H1 (cell line): ENCODE data around the gene UBE3B. TPM values are rescaled to one million over a fixed set of nuclear protein-coding genes. Genes with fewer than 3 reads are reported as not detected.

ENCODE experiments used
- CTCF ChIA-PET: fragments of 300-600 bp; sonication (Branson Sonifier 250); formaldehyde crosslinking; loops from one replicate; lab custom pipeline; 2021; ENCODE audit not compliant: partially characterized antibody; lab: Charles Lee
- POLR2A ChIA-PET: fragments of 300-600 bp; sonication (Branson Sonifier 250); formaldehyde crosslinking; loops from one replicate; lab custom pipeline; 2021; ENCODE audit warnings: inconsistent platforms; ENCODE audit not compliant: partially characterized antibody; lab: Charles Lee
- DNase-seq, 2 experiments: peaks; one replicate each; pipeline versions ENCODE4 v3.0.0 to v3.0.0-alpha.2; 2010 to 2022; ENCODE audit warnings: low spot score in 2 of 2, low read depth in 1 of 2, mixed read lengths in 1 of 2
- FAIRE-seq: peaks from 2 replicates; lab custom pipeline; 2011; peaks lifted over from hg19 to GRCh38; lab: Jason Lieb, UNC
- H2AFZ ChIP-seq: 2 replicates; pipeline ENCODE4 v1.8.1; 2012; ENCODE audit warnings: low read length, inconsistent platforms
- H2AK5ac ChIP-seq: 2 replicates; pipeline ENCODE4 v1.6.1; 2013; ENCODE audit warnings: low read depth, low read length
- H2BK120ac ChIP-seq: replicated peaks from 2 replicates; pipeline ENCODE3; 2013; ENCODE audit warnings: low read depth, low read length, inconsistent platforms
- H2BK12ac ChIP-seq: 2 replicates; pipeline ENCODE4 v1.6.1; 2013; ENCODE audit warnings: low read depth, low read length
- H2BK15ac ChIP-seq: 2 replicates; pipeline ENCODE4 v1.6.1; 2013; ENCODE audit warnings: low read length
- H2BK20ac ChIP-seq: 2 replicates; pipeline ENCODE4 v1.6.1; 2013; ENCODE audit warnings: low read length
- H2BK5ac ChIP-seq: 2 replicates; pipeline ENCODE4 v1.6.1; 2013; ENCODE audit warnings: low read depth, low read length
- H3K14ac ChIP-seq: 2 replicates; pipeline ENCODE4 v1.6.1; 2013; ENCODE audit warnings: inconsistent platforms; ENCODE audit not compliant: insufficient read length
- H3K18ac ChIP-seq: 2 replicates; pipeline ENCODE4 v1.6.1; 2013; ENCODE audit warnings: low read length; ENCODE audit errors: extremely low read depth
- H3K23ac ChIP-seq: 2 replicates; pipeline ENCODE4 v1.6.1; 2013; ENCODE audit warnings: inconsistent platforms; ENCODE audit not compliant: insufficient read length
- H3K23me2 ChIP-seq: 2 replicates; pipeline ENCODE4 v1.6.1; 2013; ENCODE audit warnings: low read depth, low read length
- H3K27ac ChIP-seq: 2 replicates; pipeline ENCODE4 v1.6.1; 2011; ENCODE audit warnings: low read depth, low read length, inconsistent platforms
- H3K27me3 ChIP-seq, 4 experiments: replicated peaks in 1 of 4; 1 replicate in 1 of 4; 2 replicates in 3 of 4; pipeline versions ENCODE4 v1.6.1 to v1.8.1; 2011 to 2013; ENCODE audit warnings: low read length in 3 of 4, mild to moderate bottlenecking in 3 of 4, inconsistent platforms in 2 of 4, mixed read lengths in 2 of 4, moderate library complexity in 1 of 4; ENCODE audit not compliant: control insufficient read depth in 3 of 4, insufficient read depth in 3 of 4; ENCODE audit errors: extremely low read depth in 1 of 4
- H3K36me3 ChIP-seq, 4 experiments: 2 replicates each; pipeline versions ENCODE4 v1.6.1 to v1.8.1; 2011 to 2013; ENCODE audit warnings: mild to moderate bottlenecking in 4 of 4, low read length in 3 of 4, moderate library complexity in 2 of 4, control low read depth in 1 of 4, inconsistent platforms in 1 of 4; ENCODE audit not compliant: insufficient read depth in 4 of 4, control insufficient read depth in 2 of 4
- H3K4ac ChIP-seq: replicated peaks from 2 replicates; pipeline ENCODE3; 2013; ENCODE audit warnings: low read length, low read depth, mixed read lengths, inconsistent platforms; ENCODE audit not compliant: insufficient read length
- H3K4me1 ChIP-seq, 4 experiments: replicated peaks in 1 of 4; 1 replicate in 1 of 4; 2 replicates in 3 of 4; pipeline versions ENCODE4 v1.6.1 to v1.8.1; 2011 to 2013; ENCODE audit warnings: low read length in 3 of 4, inconsistent platforms in 2 of 4, mixed read lengths in 1 of 4; ENCODE audit not compliant: insufficient read depth in 4 of 4, control insufficient read depth in 3 of 4
- H3K4me2 ChIP-seq, 2 experiments: 2 replicates each; pipeline versions ENCODE4 v1.6.1 to v1.8.1; 2011 to 2013; ENCODE audit warnings: low read depth in 2 of 2, low read length in 2 of 2, control low read depth in 1 of 2, inconsistent platforms in 1 of 2, mild to moderate bottlenecking in 1 of 2; ENCODE audit not compliant: insufficient read depth in 1 of 2
- H3K4me3 ChIP-seq, 4 experiments: fragments of 200-600, 300-600 bp in 1 of 4; sonication (generic), shearing (Covaris generic), sonication (Bioruptor Twin) in 1 of 4; 2 replicates each; pipeline versions ENCODE4 v1.5.1 to v1.8.1; 2011 to 2016; ENCODE audit warnings: low read length in 4 of 4, low read depth in 3 of 4, control low read depth in 2 of 4, inconsistent platforms in 2 of 4, mild to moderate bottlenecking in 2 of 4, mixed read lengths in 1 of 4, moderate library complexity in 1 of 4; ENCODE audit not compliant: insufficient read depth in 2 of 4; ENCODE audit errors: extremely low read depth in 1 of 4
- H3K56ac ChIP-seq: replicated peaks from 2 replicates; pipeline ENCODE3; 2013; ENCODE audit warnings: low read depth, mild to moderate bottlenecking, mixed read lengths, low read length, inconsistent platforms; ENCODE audit not compliant: insufficient read length
- H3K79me1 ChIP-seq: 2 replicates; pipeline ENCODE4 v1.6.1; 2013; ENCODE audit warnings: low read depth, low read length, control low read depth
- H3K79me2 ChIP-seq, 2 experiments: 2 replicates each; pipeline versions ENCODE4 v1.6.1 to v1.8.1; 2012 to 2013; ENCODE audit warnings: low read length in 2 of 2, mild to moderate bottlenecking in 2 of 2, inconsistent platforms in 1 of 2; ENCODE audit not compliant: insufficient read depth in 2 of 2, control insufficient read depth in 1 of 2
- H3K9ac ChIP-seq, 4 experiments: replicated peaks in 1 of 4; 1 replicate in 1 of 4; 2 replicates in 3 of 4; pipeline versions ENCODE4 v1.6.1 to v1.8.1; 2011 to 2013; ENCODE audit warnings: low read depth in 3 of 4, low read length in 3 of 4, control low read depth in 2 of 4, mild to moderate bottlenecking in 2 of 4, moderate library complexity in 2 of 4, inconsistent platforms in 1 of 4; ENCODE audit errors: extremely low read depth in 1 of 4
- H3K9me3 ChIP-seq, 2 experiments: 2 replicates each; pipeline versions ENCODE4 v1.6.1 to v1.8.1; 2012 to 2013; ENCODE audit warnings: mild to moderate bottlenecking in 2 of 2, moderate library complexity in 2 of 2, control low read depth in 1 of 2, inconsistent platforms in 1 of 2, low read depth in 1 of 2, low read length in 1 of 2, mixed read lengths in 1 of 2; ENCODE audit not compliant: insufficient read depth in 2 of 2
- H4K20me1 ChIP-seq, 2 experiments: replicated peaks in 1 of 2; 2 replicates each; pipeline versions ENCODE3 to v1.8.1; 2011 to 2013; ENCODE audit warnings: inconsistent platforms in 2 of 2, low read length in 2 of 2, mild to moderate bottlenecking in 1 of 2; ENCODE audit not compliant: insufficient read depth in 2 of 2, control insufficient read depth in 1 of 2
- H4K5ac ChIP-seq: 2 replicates; pipeline ENCODE4 v1.6.1; 2013; ENCODE audit warnings: low read length, low read depth, mixed read lengths, inconsistent platforms; ENCODE audit not compliant: insufficient read length
- H4K8ac ChIP-seq: 2 replicates; pipeline ENCODE4 v1.8.0; 2013; ENCODE audit warnings: mild to moderate bottlenecking, moderate library complexity, low read length, inconsistent platforms; ENCODE audit not compliant: insufficient read depth; ENCODE audit errors: extremely low read depth
- H4K91ac ChIP-seq: replicated peaks from 2 replicates; pipeline ENCODE3; 2013; ENCODE audit warnings: low read length, mixed read lengths, inconsistent platforms; ENCODE audit not compliant: insufficient read length
- SUZ12 ChIP-seq: fragments of 200-600 bp; sonication (generic); IDR thresholded peaks from 2 replicates; pipeline ENCODE4 v1.6.1; 2012; ENCODE audit warnings: mild to moderate bottlenecking, inconsistent platforms, low read length, moderate library complexity, mixed read lengths
- YY1 ChIP-seq: IDR thresholded peaks from 2 replicates; pipeline ENCODE4 v1.6.1; 2011; ENCODE audit warnings: low read depth, mild to moderate bottlenecking, low read length
- WGBS, 2 experiments: shearing (Covaris generic) in 1 of 2; methylation state at CpG; one replicate each; pipeline versions ENCODE4 v1.1.6 to v1.1.7; 2013 to 2015; ENCODE audit warnings: low lambda C conversion rate in 2 of 2, mixed read lengths in 2 of 2, inconsistent platforms in 1 of 2, low coverage in 1 of 2, missing lambda C conversion rate in 1 of 2; ENCODE audit not compliant: insufficient replicate concordance in 2 of 2, insufficient coverage in 1 of 2, insufficient read length in 1 of 2; ENCODE audit errors: extremely low coverage in 1 of 2, missing lambda C conversion rate in 1 of 2; 5-methylcytosine and 5-hydroxymethylcytosine counted together
- polyA plus RNA-seq, 7 experiments: library from polyadenylated mRNA; depleted of rRNA in 3 of 7; stranded (reverse) in 5 of 7; unstranded in 2 of 7; fragments of >200 nt in 5 of 7; fragments of 200-250 nt in 2 of 7; gene quantifications; 1 replicate in 5 of 7; 2 replicates in 1 of 7; 4 replicates in 1 of 7; pipeline versions ENCODE4 v1.2.1 to v1.2.3, GENCODE V29; 2011 to 2013; ENCODE audit warnings: missing spikeins in 2 of 7, mixed read lengths in 2 of 7
- total RNA-seq: library from RNA; stranded (reverse); fragmentation: NEBNext Ultra II Directional; extraction: Animal tissue kit (Norgen Biotek cat#: 25700); gene quantifications from 2 replicates; pipeline ENCODE4 v1.2.1, GENCODE V29; 2021
- TF ChIP-seq, protein P1 (sequence below): IDR thresholded peaks from 2 replicates; pipeline ENCODE4 v1.6.1; 2011; ENCODE audit warnings: low read depth, mild to moderate bottlenecking, low read length; ENCODE audit not compliant: insufficient read depth

UBE3B gene
- total and polyA plus RNA-seq, 2 of the 8 experiments (the other 6 are each of a cell fraction or from before 2014, with no cell fraction given) = 14.0 to 21.1 TPM

DNA sequence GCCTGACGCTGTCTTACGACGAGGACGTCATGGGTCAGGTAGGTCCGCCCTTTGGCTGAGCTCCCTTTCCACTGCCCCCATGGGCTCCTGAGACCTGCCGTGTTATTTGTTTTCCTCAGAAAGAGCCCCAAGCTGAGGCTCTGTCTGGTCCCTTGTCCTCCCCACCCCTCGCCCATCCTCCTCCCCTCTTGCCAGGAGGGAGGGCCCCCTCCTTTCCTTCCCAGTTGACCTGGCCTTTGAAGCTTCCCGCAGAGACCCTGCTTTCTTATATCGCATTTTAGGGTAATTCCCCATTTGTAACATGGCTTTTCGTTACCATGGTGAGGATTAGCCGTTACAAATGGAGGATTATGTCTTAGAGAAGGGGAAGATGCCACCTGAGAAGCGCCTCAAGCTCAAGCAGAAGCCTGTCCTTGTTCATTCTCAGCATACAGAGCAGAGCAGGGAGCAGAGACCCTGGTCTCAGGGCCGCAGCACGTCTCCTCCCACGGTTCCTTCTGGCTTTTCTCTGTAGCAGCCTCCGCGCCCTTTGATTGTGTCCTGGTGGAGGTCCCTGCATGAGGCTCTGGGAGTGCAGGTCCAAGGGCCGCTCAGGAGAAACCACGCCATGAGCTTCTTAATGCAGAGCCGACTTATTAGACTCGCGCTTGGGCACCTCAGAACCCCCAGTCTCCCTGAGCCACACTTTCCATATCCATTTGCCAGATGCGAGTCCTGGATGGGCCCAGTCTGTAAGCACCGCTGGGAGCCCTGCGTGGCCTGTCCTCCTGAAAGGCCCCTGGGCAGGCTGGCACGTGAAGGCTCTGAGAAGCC is 47.2 kb downstream of the UBE3B start:
- Histone ChIP-seq H2BK20ac (no peak overlapping the region), H3K27ac (peak overlapping the region; percentile 59; the same call in 1 of the 2 replicates), H2AFZ (no peak overlapping the region), H3K36me3 (peaks cover 0 to 9% (median 1%) of the 10 kb centered on the region in 4 experiments; a peak in 5 of 8 replicates), H3K9me3 (no peaks in the 10 kb centered on the region), H2BK5ac (no peak overlapping the region), H3K27me3 (no peaks in the 10 kb centered on the region), H3K9ac (peak overlapping the region in 1 of 4 experiments; percentile 52; a peak in 2 of 7 replicates), H2BK12ac (no peak overlapping the region), H3K79me2 (no peaks in the 10 kb centered on the region), H3K79me1 (no peaks in the 10 kb centered on the region), H4K8ac (no peak overlapping the region), H4K91ac (no peak overlapping the region), H3K56ac (no peak overlapping the region), H3K23me2 (no peaks in the 10 kb centered on the region), H2AK5ac (no peak overlapping the region), H2BK120ac (no peak overlapping the region), H4K5ac (no peak overlapping the region), H3K4me2 (no peak overlapping the region), H3K14ac (no peak overlapping the region), H3K4me3 (no peak overlapping the region; a peak in 2 of 8 replicates), H2BK15ac (no peak overlapping the region), H4K20me1 (no peaks in the 10 kb centered on the region), H3K18ac (no peak overlapping the region), H3K23ac (no peak overlapping the region), H3K4ac (no peak overlapping the region), H3K4me1 (peaks cover 0 to 3% (median under 1%) of the 10 kb centered on the region in 4 experiments; a peak in 1 of 7 replicates)
- POLR2A ChIA-PET = no interaction called here
- no peak for FAIRE-seq
- no peak for DNase-seq
- WGBS, 2 experiments = 91% methylated on average over 26 of the region's 26 CpGs; no CpG with 5 or more reads in 1 of the 2 experiments
- CTCF ChIA-PET = interaction anchor here (0.7 to 3.0 kb wide), 17 partner anchors 9 to 281 kb away, joined by 3 to 18 read pairs (median 4); no protein-coding TSS in a partner anchor
- TF ChIP-seq, protein P1, sequence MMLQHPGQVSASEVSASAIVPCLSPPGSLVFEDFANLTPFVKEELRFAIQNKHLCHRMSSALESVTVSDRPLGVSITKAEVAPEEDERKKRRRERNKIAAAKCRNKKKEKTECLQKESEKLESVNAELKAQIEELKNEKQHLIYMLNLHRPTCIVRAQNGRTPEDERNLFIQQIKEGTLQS = no peak
- no peak for TF ChIP-seq YY1
- TF ChIP-seq SUZ12 = no peak
